Breast epithelium (tissue), 4 donors: ENCODE results near the gene VWA5A. TPM values are rescaled to one million over a fixed set of nuclear protein-coding genes. Genes with fewer than 3 reads are reported as not detected.

Source experiments
- DNase-seq, 2 donors: peaks; one replicate each; pipeline ENCODE4 v3.0.0-alpha.2; 2019; ENCODE audit warnings: low spot score in 2 of 2
- H3K27ac ChIP-seq, 2 donors: fragments of 200-600 bp; sonication (generic) in 1 of 2; one replicate each; pipeline ENCODE4 v1.5.1; 2016 to 2019; ENCODE audit warnings: mild to moderate bottlenecking in 1 of 2
- H3K27me3 ChIP-seq, 2 donors: fragments of 200-600 bp; sonication (generic) in 1 of 2; one replicate each; pipeline versions ENCODE4 v1.5.1 to v1.6.0; 2017 to 2019; ENCODE audit warnings: control low read depth in 1 of 2, mild to moderate bottlenecking in 1 of 2
- H3K36me3 ChIP-seq: fragments of 200-600 bp; one replicate; pipeline ENCODE4 v1.5.1; 2019
- H3K4me1 ChIP-seq, 2 donors: fragments of 200-600 bp; sonication (generic); one replicate each; pipeline ENCODE4 v1.5.1; 2016 to 2019; ENCODE audit warnings: control low read depth in 1 of 2
- H3K4me3 ChIP-seq, 3 donors: fragments of 200-600 bp; sonication (generic); 1 replicate in 2 of 3; 2 replicates in 1 of 3; pipeline ENCODE4 v1.5.1; 2016 to 2019; ENCODE audit warnings: mild to moderate bottlenecking in 3 of 3, moderate library complexity in 2 of 3
- H3K9me3 ChIP-seq, 2 donors: fragments of 200-600 bp; sonication (generic) in 1 of 2; one replicate each; pipeline ENCODE4 v1.5.1; 2016 to 2019; ENCODE audit warnings: control low read depth in 1 of 2
- POLR2A ChIP-seq: fragments of 450-650 bp; IDR thresholded peaks from one replicate; pipeline ENCODE4 v1.6.1; 2016; ENCODE audit warnings: antibody characterized with exemption, mild to moderate bottlenecking, moderate library complexity
- POLR2AphosphoS5 ChIP-seq, 3 donors: sonication (generic); formaldehyde crosslinking; IDR thresholded peaks; one replicate each; pipeline ENCODE4 v1.6.1; 2017; ENCODE audit warnings: antibody characterized with exemption in 3 of 3
- intact Hi-C: fragments of 100-400 bp; cut with DNase I; formaldehyde crosslinking; loops from one replicate; pipeline ENCODE4 v1.15.1; 2023; ENCODE audit warnings: low total_unique reads
- total RNA-seq, 3 donors: library from RNA; depleted of rRNA; stranded (reverse); fragments of >200 nt; gene quantifications; one replicate each; pipeline ENCODE4 v1.1.0, GENCODE V29; 2016
- TF ChIP-seq, protein P1 (sequence below), 3 donors: fragments of 450-650 bp; IDR thresholded peaks; one replicate each; pipeline ENCODE4 v1.5.1; 2016 to 2017; ENCODE audit warnings: antibody characterized with exemption in 3 of 3, mild to moderate bottlenecking in 3 of 3, moderate library complexity in 3 of 3

The VWA5A gene
- total RNA-seq, 3 donors from 2014 or later = 28.0 to 64.5 (median 37.4) TPM

DNA sequence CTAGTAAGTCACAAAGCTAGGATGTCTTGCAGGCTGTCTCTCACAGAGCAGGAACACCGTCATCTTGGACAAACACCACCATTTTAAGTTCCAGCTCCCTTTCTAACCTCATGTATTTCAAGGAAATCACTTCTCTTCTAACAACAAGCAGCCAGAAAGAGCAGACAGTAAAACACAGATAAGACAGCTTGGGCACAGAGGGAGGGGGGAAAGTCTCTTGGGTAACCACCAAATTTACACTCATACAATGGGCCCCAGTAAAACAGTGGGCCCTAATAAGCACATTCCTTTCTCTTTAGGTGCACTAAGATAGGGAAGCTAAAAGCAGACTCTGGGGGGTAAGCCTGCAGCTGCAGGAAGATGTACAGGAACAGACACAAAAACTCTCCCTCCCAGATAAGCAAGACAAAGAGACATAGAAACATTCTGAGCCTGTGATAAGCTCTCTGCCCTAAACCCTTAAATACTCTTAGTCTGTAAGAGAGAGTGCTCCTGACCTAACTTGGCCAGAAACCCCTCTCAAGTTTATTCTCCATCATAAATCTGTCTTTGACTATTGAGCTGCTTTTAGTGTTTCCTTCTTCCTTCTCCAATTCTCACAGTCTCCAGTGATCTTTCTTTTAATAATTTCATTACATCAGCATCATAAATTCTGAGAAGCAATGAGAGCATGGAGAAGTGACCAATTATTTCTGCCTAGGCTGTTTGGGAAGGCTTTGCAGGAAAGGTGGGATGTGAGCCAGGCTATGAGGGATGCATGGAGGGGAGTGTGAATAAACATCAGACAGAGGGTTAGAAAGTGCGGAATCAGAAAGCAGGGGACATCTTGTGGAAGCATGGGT, 75.3 kb downstream of the VWA5A start:
- H3K4me3 ChIP-seq = no peak overlapping the region
- no peaks in the 10 kb centered on the region for H3K27me3 ChIP-seq
- no peaks in the 10 kb centered on the region for H3K9me3 ChIP-seq
- no peak for TF ChIP-seq POLR2A
- TF ChIP-seq POLR2AphosphoS5 (IDR thresholded peaks at IDR 0.05) = no peak
- TF ChIP-seq, protein P1, sequence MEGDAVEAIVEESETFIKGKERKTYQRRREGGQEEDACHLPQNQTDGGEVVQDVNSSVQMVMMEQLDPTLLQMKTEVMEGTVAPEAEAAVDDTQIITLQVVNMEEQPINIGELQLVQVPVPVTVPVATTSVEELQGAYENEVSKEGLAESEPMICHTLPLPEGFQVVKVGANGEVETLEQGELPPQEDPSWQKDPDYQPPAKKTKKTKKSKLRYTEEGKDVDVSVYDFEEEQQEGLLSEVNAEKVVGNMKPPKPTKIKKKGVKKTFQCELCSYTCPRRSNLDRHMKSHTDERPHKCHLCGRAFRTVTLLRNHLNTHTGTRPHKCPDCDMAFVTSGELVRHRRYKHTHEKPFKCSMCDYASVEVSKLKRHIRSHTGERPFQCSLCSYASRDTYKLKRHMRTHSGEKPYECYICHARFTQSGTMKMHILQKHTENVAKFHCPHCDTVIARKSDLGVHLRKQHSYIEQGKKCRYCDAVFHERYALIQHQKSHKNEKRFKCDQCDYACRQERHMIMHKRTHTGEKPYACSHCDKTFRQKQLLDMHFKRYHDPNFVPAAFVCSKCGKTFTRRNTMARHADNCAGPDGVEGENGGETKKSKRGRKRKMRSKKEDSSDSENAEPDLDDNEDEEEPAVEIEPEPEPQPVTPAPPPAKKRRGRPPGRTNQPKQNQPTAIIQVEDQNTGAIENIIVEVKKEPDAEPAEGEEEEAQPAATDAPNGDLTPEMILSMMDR (IDR thresholded peaks at IDR 0.05) = no peak
- no peaks in the 10 kb centered on the region for H3K4me1 ChIP-seq
- H3K27ac ChIP-seq = no peak overlapping the region
- no peak for DNase-seq
- intact Hi-C loops = no loop called here
- no peaks in the 10 kb centered on the region for H3K36me3 ChIP-seq

DNA sequence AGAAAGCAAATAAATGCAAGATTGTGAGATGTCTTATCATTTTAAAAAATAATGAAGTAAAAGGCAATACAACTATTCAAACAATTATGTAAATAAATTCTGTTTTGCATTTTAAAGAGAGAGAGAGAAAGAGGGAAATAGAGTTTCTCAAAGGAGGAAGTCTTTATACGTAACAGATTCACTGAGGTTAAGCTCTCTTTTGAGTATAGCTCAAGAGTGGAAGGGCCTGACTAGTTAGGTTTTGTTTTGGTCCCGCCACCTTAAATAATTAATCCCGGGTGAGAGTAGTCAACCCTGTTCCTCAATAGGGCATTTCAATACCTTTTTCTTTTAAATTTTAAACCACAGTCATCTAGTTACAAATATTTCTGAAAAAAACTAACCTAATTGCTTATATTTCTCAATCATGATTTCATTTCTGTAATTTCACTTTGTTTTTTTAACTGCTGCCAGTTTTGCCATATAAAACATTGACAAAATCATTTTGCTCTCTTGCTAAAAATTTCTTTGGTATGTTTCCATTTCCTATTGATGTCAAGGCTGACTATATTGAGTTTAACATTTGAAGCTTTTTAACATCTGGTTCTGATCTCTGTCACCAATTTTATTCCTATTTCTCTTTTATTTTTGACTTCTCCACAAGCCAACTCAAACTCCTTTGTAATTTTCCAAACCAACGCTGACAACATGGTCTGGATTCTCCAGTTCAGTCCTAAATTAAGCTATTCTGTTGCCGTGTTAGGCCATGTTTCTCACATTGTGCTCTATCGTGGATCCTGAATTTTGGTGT, 78.2 kb downstream of the VWA5A start:
- DNase-seq = no peak
- Histone ChIP-seq H3K27ac (no peak overlapping the region), H3K4me1 (no peaks in the 10 kb centered on the region), H3K9me3 (no peaks in the 10 kb centered on the region), H3K36me3 (no peaks in the 10 kb centered on the region), H3K27me3 (no peaks in the 10 kb centered on the region), H3K4me3 (no peak overlapping the region)
- intact Hi-C loops = no loop called here
- no peak for TF ChIP-seq POLR2AphosphoS5 (IDR thresholded peaks at IDR 0.05)
- TF ChIP-seq, protein P1 (IDR thresholded peaks at IDR 0.05) = no peak
- TF ChIP-seq POLR2A = no peak

DNA sequence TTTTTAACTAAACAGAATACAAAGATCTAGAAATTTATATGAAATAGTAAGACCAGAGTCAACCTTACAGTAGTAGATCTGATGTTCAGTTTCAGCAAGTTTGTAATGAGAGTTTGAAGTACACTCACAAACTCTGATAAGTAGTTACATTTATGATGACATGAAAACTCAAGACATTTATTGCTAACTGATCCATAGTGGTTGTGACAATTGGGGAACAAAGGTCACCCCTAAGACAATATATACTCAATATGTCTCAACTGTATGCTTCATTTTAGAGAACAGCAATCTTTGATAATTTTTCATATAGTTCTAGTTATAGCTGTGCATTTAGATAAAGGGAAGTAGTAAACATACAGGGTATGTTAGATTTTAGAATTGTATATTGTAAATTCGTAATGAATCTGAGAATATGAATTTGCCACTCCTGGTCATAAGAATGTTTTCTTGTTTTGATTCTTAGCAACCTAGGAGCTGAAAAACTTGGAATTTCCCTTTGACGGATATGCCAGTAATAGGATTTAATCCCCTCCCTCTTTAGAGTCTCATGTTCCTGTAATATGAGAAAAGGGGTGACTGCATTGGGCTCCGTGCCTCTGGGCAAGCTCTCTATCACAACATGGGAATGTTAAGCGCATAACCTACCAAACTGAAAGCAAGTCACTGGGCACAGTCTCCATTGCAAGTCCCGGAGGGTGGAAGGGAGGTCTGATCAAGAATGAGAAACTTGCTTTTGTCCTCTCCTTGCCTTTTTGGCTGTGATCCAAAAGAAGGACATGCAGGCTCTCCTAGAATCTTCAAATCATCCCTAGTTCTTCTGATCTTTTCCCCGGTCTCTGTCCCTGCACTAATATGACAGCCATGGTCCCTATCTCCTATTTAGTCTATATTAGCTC, 79.3 kb downstream of the VWA5A start:
- H3K4me1 ChIP-seq = no peaks in the 10 kb centered on the region
- no peak overlapping the region for H3K4me3 ChIP-seq
- TF ChIP-seq POLR2A (no peak), POLR2AphosphoS5 (IDR thresholded peaks at IDR 0.05) (no peak)
- TF ChIP-seq, protein P1 (IDR thresholded peaks at IDR 0.05) = no peak
- H3K9me3 ChIP-seq = no peaks in the 10 kb centered on the region
- no peak for DNase-seq
- no peaks in the 10 kb centered on the region for H3K36me3 ChIP-seq
- no peaks in the 10 kb centered on the region for H3K27me3 ChIP-seq
- no peak overlapping the region for H3K27ac ChIP-seq
- intact Hi-C loops = no loop called here

DNA sequence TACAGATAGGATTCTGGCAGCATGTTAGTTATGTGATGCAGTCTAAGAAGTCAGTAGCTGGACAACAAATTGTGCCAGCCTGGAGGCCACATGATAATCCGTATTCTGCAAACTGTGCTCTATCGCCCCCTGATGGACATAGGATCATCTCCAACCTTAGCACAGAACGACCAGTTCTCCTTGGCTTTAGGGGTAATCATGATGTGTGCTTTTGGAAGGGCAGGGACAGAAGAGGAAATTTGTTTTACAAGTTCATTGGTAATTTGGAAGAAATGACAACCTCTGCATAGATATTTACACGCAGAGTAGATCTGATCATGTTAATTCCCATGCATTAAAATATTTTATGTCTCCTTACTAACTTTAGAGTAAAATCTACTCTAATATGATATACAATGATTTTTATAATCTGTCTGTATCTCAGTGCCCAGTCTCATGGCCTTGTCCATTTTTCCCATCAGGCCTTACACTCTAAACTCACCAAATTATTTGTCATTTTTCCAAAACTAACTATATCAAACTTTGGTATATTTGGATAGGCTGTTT, 80.0 kb downstream of the VWA5A start:
- intact Hi-C loops = no loop called here
- H3K9me3 ChIP-seq = no peaks in the 10 kb centered on the region
- H3K27me3 ChIP-seq = no peaks in the 10 kb centered on the region
- TF ChIP-seq POLR2A = no peak
- TF ChIP-seq, protein P1 (IDR thresholded peaks at IDR 0.05) = peak in 2 of 3 donors; percentile 15 to 38
- no peak for DNase-seq
- no peak overlapping the region for H3K27ac ChIP-seq
- H3K36me3 ChIP-seq = no peaks in the 10 kb centered on the region
- H3K4me1 ChIP-seq = no peaks in the 10 kb centered on the region
- no peak overlapping the region for H3K4me3 ChIP-seq

Other genes starting within 250 kb of the VWA5A start
- not detected for gene TMEM225, start 229.8 kb upstream of the VWA5A start, total RNA-seq
- not detected for gene OR8D4, start 213.3 kb upstream of the VWA5A start, total RNA-seq
- not detected for gene OR4D5, start 175.8 kb upstream of the VWA5A start, total RNA-seq
- gene OR6T1, start 171.6 kb upstream of the VWA5A start, total RNA-seq = not detected
- gene OR10S1, start 137.7 kb upstream of the VWA5A start, total RNA-seq = not detected
- not detected for gene OR10G6, start 120.3 kb upstream of the VWA5A start, total RNA-seq
- not detected for gene OR10G4, start 102.5 kb upstream of the VWA5A start, total RNA-seq
- gene OR10G9, start 92.4 kb upstream of the VWA5A start, total RNA-seq = not detected
- not detected for gene OR10G8, start 88.7 kb upstream of the VWA5A start, total RNA-seq
- gene OR10G7, start 74.1 kb upstream of the VWA5A start, total RNA-seq = not detected
- not detected for gene OR10D3, start 67.9 kb downstream of the VWA5A start, total RNA-seq
- not detected for gene OR8G1, start 125.6 kb downstream of the VWA5A start, total RNA-seq
- not detected for gene OR8G5, start 140.9 kb downstream of the VWA5A start, total RNA-seq
- gene OR8D1, start 198.5 kb downstream of the VWA5A start, total RNA-seq = not detected
- gene OR8D2, start 204.7 kb downstream of the VWA5A start, total RNA-seq = not detected